NCI-H226 (cell line): ENCODE data around the gene LEFTY1.
A peak's percentile ranks its signal among the peaks of the same experiment; 100 is the strongest.

Experiments
- DNase-seq: peaks from one replicate; pipeline ENCODE4 v3.0.0-alpha.2; 2015

LEFTY1 gene

DNA sequence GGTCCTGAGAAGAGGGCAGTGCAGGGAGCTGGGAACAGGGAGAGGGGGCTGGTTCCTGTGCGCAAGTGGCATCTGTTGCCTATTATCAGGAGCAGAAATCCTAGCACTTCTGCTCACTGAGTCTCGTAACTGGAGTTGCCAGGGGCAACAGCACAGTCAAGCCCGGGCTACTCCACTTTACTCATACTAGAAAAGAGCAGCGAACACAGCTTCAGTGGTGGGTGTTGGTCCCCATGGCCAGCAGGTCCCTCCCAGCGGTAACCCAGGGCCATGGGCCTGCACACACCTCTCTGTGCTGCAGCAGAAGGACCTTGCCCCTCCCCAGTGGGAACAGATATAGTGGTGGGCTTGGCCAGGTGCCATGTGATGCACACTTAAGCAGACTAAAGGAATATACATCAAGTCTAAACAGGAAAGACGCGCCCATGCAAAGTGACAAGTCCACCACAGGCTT is 26.6 kb upstream of the LEFTY1 start:
- no peak for DNase-seq

GRCh38 chr1:225914947-225915346 is 26.0 kb upstream of the LEFTY1 start:
- DNase-seq: no peak

DNA sequence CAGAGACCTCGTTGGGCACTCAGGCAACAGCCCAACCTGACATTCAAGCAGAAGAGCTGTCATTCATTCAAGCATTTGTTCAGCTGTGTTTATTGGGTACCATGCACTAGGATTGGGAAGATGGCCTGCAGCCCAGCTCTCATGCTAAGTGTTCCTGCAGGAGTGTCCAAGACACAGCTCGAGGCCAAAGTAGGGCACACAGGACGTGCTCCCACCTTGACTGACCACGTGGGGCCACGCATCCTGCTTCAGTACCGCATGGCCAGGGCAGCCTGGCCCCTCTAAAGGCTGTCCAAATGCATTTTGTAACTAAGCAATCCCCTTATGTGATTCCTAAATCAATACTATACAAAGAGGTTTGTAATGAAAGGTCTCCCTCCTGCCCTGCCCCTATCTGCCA is 25.4 kb upstream of the LEFTY1 start:
- no peak for DNase-seq

DNA sequence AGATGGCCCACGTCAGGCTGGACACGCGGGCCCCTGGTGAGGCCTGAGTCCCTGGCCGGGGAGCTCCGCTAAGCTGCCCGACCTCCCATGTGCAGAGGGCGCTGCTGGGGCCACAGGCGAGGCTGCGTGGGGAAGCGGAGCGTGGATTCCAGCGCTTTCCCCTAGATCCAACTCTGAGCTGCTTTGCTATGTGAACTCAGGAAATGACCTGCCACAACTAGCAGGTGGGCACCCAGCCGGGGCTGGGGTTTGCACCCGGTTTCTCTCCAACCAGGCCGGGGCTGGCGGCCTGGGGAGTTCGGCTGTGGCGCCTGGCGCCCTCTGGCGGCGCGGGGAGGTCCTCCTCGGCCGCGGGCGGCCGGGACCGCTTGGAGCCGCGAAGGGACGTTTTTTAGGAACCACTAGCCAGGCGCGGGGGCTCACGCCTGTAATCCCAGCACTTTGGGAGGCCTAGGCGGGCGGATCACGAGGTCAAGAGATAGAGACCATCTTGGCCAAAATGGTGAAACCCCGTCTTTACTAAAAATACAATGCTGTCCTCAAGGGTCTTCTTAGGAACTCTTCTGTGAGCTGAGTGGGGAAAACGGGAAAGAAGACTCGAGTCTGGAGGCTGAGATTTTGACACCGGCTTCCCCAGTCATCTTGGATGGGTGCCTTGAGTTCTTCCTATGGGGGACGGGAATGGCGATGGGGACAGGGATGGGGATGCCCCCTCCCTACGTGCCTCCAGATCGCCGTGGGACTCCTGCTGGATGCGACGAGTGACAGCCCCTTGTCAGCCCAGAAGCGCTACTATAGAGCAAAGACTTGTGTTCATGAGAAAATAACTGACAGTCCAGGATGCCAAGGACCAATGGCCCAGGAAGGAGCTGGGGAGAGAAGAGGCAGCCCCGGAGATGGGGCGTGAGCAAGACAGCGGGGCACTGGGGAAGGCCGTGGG is 22.5 kb upstream of the LEFTY1 start:
- DNase-seq: no peak

- no peak for DNase-seq
Observed at GRCh38 chr1:225909477-225909876, 20.5 kb upstream of the LEFTY1 start.

GRCh38 chr1:225908773-225909172 is 19.8 kb upstream of the LEFTY1 start:
- DNase-seq: no peak

GRCh38 chr1:225908013-225908640 is 19.2 kb upstream of the LEFTY1 start:
- DNase-seq: no peak

GRCh38 chr1:225907341-225907740 is 18.4 kb upstream of the LEFTY1 start:
- DNase-seq: no peak

DNA sequence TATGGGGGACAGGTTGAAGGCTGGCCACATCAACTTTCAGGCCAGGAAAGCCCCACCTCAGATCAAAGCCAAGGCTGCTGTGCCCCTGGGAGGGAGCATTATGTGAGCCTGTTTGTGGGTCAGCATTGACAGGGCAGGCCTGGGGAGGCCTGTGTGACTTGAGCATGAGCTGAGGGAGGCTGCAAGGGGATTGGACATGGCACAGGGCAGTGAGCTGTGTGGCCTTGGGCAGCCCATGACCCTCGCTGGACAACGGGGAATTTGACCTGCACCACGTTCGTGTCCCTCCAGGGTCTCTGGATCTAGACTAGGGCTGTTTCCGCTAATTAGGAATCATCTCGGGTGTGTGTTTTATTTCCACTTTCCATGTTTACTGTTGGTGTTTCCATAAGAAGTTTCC is 17.5 kb upstream of the LEFTY1 start:
- DNase-seq: no peak

DNA sequence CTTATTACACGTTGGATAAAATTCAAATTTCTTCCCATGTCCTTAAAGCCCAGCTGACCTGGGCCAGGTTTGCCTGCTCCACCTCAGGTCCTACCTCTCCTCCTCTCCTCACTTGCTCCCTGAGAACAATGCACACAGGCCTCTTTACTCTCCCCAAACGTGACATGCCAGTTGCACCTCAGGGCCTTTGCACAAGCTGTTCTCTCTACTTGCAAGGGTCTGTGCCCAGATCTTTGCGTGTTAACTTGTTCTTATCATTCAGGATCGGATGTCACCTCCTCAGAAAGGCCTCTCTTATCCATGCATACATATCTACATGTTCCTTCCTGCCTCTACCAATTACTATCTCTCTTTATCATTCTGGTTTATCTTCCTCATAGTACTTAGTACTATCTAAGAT is 14.7 kb upstream of the LEFTY1 start:
- no peak for DNase-seq

DNA sequence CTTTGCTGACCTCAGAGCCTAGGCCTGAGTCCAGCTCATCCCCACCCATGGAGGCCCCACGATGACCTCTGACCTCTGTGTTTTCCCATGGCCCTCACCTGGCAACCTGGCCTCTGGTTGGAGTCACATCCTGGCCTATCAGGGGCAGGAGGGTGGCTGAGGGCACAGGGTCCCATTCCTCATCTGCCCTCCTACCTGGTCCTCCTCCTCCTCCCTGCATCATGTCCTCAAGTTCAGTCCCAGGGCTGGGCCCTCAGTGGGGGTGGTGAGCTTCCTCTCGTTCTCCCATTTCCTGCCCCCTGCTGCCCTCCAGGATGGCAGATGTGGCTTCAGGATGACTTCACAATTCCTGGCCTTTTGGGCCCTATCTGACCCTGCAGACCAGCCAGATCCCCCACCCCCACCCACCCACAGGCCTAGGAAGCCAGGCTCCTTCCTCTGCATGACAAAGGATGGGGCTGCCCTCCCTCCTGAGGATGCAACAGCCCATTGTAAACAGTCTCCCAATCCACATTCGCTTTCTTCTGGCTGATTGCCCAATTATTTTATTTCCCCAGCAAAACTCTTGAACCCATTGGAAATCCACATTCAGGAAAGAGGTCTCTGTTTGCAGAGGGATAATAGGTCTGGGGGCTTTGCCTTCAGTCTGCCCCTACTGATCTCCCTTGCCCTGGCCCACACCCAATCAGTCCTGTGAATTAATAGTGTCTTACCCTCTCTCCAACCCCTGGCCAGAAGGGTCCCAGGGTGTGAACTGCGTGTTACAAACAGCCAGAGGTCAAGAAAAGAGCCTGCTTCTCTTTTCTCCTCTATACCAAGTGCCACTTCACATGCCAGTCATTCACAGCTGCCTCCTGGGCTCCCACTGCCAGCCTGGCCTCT is 10.3 kb upstream of the LEFTY1 start:
- DNase-seq: no peak

- no peak for DNase-seq
Observed at GRCh38 chr1:225897595-225898514, 8.9 kb upstream of the LEFTY1 start.

DNA sequence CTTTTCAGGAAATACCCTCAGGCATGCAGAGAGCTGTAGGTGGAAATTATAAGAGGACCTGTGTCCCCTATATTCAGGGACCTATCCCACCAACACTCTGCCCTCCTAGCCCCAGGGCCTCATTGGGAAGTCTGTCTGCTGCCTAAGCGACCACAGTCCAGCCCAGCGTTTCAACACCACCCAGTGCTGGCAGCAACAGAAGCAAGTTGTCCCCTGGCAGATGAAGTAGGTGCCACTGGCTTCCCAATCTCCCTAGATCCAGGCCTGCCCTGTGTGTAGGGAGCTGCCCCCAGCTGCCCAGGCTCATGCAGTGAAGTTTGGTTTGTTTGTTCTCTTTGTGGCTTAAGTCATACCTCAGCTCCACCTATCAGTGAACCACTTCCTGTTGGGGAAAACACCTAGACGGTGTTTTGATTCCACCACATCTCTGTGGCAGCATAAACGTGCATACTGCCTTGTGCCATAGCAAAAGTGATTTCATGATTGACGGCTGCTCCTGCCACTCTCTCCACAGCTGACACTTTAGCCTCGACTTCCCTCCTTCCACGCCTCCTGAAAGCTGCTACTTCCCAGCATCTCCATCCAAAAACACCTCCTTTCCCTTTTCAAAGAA is 8.1 kb upstream of the LEFTY1 start:
- DNase-seq: peak; percentile 31

DNA sequence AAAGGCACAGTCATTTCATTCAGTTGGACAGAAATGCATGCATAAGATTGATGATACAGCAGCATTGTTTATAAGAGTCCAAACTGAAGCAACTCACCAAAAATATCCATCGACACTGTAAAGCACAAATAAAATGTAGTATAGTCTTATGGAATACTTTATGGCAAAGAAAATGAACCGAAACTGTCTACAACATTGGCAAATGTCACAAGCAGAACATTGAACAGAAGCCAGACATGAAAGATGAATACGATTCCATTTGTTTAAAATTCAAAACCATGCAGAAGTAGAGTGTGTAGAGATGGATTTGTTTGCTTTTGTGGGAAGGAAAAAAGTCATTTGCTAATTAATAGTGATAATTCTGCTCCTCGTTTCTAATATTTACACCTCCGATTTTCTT is 7.5 kb upstream of the LEFTY1 start:
- DNase-seq: no peak

DNA sequence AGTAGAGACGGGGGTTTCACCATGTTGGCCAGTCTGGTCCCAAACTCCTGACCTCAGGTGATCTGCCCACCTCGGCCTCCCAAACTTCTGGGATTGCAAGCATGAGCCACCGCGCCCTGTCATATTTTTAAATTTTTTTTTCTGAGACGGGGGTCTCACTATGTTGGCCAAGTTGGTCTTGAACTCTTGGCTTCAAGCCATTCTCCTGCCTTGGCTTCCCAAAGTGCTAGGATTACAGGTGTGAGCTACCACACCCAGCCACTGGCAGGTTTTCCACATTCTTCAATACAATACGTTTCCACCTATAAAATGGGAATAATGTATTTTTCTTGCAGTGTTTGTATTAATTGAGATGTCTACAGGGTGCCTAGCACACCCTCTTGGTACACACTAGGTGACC is 3.4 kb upstream of the LEFTY1 start:
- no peak for DNase-seq

DNA sequence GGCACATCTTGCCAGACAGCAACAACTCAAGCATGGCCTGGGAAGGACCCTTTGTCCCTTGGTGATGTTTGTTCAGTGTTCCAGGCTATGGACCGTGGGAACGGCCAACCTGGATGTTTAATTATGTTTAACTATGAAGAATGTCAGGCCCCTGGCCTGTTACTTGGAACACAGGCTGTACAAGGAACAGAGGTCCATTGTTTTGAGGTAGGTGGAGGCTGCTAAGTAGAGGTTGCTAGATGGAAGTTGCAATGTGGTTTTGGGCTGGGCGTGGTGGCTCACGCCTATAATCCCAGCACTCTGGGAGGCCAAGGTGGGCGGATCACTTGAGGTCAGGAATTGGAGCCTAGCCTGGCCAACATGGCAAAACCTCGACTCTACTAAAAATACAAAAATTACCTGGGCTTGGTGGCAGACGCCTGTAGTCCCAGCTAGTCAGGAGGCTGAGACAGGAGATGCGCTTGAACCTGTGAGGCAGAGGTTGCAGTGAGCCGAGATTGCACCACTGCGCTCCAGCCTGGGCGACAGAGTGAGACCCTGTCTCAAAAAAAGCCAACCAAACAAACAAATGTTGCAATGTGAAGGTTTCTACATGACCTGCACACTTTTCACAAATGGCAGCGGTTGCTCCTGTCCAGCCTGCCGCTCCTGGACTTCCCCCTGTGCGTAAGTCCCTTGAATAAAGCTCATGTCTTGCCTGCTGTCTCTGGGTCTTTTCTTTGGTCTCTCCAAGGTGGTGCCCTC is 2.5 kb upstream of the LEFTY1 start:
- no peak for DNase-seq

GRCh38 chr1:225890346-225891228 is 1.6 kb upstream of the LEFTY1 start:
- DNase-seq: no peak

DNA sequence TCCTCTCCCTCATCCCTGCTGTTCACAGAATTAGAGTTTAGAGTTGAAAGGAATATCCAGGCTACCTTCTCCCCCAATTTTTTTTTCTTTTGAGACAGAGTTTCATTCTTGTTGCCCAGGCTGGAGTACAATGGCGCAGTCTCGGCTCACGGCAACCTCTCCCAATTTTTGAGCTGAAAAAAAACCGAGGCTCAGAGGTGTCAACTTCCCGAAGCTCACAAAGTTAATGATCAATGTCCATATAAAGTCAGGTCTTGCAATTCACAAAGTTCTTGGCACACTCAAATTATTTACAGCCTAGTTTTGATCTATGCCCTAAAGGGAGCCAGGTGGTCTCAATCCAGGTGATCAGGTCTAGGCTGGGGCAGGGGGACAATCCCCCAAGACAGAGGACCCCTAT is 797 bp upstream of the LEFTY1 start:
- no peak for DNase-seq

DNA sequence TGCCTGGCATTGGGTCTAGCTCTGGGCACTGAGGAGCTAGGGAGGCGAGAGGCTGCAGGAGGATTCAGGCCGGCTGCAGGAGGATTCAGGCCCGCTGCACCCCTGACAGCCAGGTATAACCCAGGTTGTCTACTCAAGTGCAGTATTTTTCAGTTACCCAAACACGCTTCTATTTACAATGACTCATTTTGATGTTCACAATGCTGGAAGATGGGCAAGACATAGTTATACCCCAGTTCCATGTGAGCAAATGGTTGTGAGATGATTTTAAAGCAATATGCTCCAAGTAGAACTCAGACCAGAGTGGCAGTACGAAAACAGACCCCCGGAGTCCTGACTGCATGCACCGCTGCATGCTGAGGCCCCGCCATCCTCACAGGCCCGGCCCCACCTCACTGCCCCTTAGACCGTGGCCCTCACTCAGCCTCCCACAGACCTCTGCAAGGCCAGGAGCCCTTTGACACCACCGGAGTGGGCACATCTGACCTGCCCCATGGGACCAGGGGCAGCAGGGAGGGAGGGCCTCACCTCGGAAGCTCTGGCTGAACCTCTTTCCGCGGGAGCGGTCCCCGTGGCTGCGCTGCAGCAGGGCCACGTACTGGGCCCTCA is 553 bp downstream of the LEFTY1 start:
- no peak for DNase-seq
